Neural cell (in vitro differentiated cells): ENCODE data around the gene COPS8.

Source experiments
- CTCF ChIP-seq: fragments of 450-650 bp; IDR thresholded peaks from 2 replicates; pipeline ENCODE4 v1.5.1; 2014; ENCODE audit warnings: antibody characterized with exemption, mild to moderate bottlenecking, moderate library complexity; ENCODE audit not compliant: poor library complexity, severe bottlenecking
- EP300 ChIP-seq: fragments of 450-650 bp; conservative IDR thresholded peaks from 2 replicates; pipeline ENCODE4 v1.6.1; 2014; ENCODE audit warnings: antibody characterized with exemption, mild to moderate bottlenecking, moderate library complexity; ENCODE audit not compliant: poor library complexity, severe bottlenecking
- EZH2 ChIP-seq: fragments of 200-600, 300-800 bp; shearing (Covaris generic), sonication (generic); IDR thresholded peaks from 2 replicates; pipeline ENCODE4 v1.6.1; 2014; ENCODE audit warnings: antibody characterized with exemption, low read length, borderline replicate concordance, mild to moderate bottlenecking; ENCODE audit not compliant: insufficient read depth, poor library complexity, severe bottlenecking
- POLR2AphosphoS5 ChIP-seq: IDR thresholded peaks from 2 replicates; pipeline ENCODE4 v1.6.1; 2012
- RAD21 ChIP-seq: fragments of 450-650 bp; conservative IDR thresholded peaks from 2 replicates; pipeline ENCODE4 v1.6.1; 2014; ENCODE audit warnings: antibody characterized with exemption, mild to moderate bottlenecking, moderate library complexity
- REST ChIP-seq: IDR thresholded peaks from 2 replicates; pipeline ENCODE4 v1.6.1; 2012; ENCODE audit warnings: borderline replicate concordance

GRCh38 chr2:237128026-237128703, 42.5 kb downstream of the COPS8 start:
- TF ChIP-seq CTCF = no peak
- TF ChIP-seq EZH2 = no peak
- TF ChIP-seq RAD21 = no peak
- TF ChIP-seq POLR2AphosphoS5 = no peak
- TF ChIP-seq EP300 = no peak
- no peak for TF ChIP-seq REST
